IMR-90 (cell line): ENCODE measurements around the gene TRIM2. TPM values are rescaled to one million over a fixed set of nuclear protein-coding genes. Genes with fewer than 3 reads are reported as not detected.

ENCODE experiments used
- ATAC-seq: fragments of 200-7000 bp; cut with Tn5 transposase; 2 replicates; pipeline ENCODE4 v1.9.1; 2020; ENCODE audit warnings: low read depth, mild to moderate bottlenecking, moderate library complexity
- BruUV-seq: library from RNA; stranded (reverse); fragments of 400-500 nt; replicated peaks from 2 replicates; lab custom pipeline; 2021; lab: Mats Ljungman, UMichigan
- CTCF ChIA-PET: fragments of 300-600 bp; formaldehyde crosslinking; extraction: SDS; loops from one replicate; lab custom pipeline; 2021; ENCODE audit warnings: antibody characterized with exemption; lab: Yijun Ruan, JAX
- POLR2A ChIA-PET: fragments of 300-600 bp; sonication (Branson Sonifier 250); formaldehyde crosslinking; loops from one replicate; lab custom pipeline; 2022; ENCODE audit warnings: antibody characterized with exemption; ENCODE audit not compliant: unreplicated experiment; lab: Charles Lee
- DNase-seq: peaks from one replicate; pipeline ENCODE4 v3.0.0; 2013
- H2AFZ ChIP-seq: replicated peaks from 2 replicates; pipeline ENCODE3; 2013; ENCODE audit warnings: low read length, mild to moderate bottlenecking; ENCODE audit not compliant: poor library complexity
- H2AK5ac ChIP-seq: 2 replicates; pipeline ENCODE4 v1.6.1; 2013; ENCODE audit warnings: low read depth, low read length, inconsistent platforms
- H2AK9ac ChIP-seq: replicated peaks from 2 replicates; pipeline ENCODE3; 2013; ENCODE audit warnings: mild to moderate bottlenecking, low read depth, low read length, moderate library complexity; ENCODE audit not compliant: poor library complexity
- H2BK120ac ChIP-seq: 2 replicates; pipeline ENCODE4 v1.6.1; 2013; ENCODE audit warnings: low read depth, low read length, inconsistent platforms
- H2BK15ac ChIP-seq: 3 replicates; pipeline ENCODE4 v1.6.1; 2013; ENCODE audit warnings: low read depth, low read length, inconsistent platforms
- H2BK20ac ChIP-seq: 2 replicates; pipeline ENCODE4 v1.6.1; 2013; ENCODE audit warnings: low read depth, mild to moderate bottlenecking, inconsistent platforms, low read length, moderate library complexity
- H2BK5ac ChIP-seq: 2 replicates; pipeline ENCODE4 v1.6.1; 2013; ENCODE audit warnings: mild to moderate bottlenecking, low read depth, low read length, inconsistent platforms; ENCODE audit not compliant: poor library complexity, severe bottlenecking
- H3K14ac ChIP-seq: replicated peaks from 2 replicates; pipeline ENCODE4 v1.6.1; 2013; ENCODE audit warnings: low read depth, low read length, inconsistent platforms
- H3K18ac ChIP-seq: 2 replicates; pipeline ENCODE4 v1.6.1; 2013; ENCODE audit warnings: low read depth, low read length, control low read depth
- H3K23ac ChIP-seq: 2 replicates; pipeline ENCODE4 v1.6.1; 2013; ENCODE audit warnings: low read depth, low read length, inconsistent platforms
- H3K27ac ChIP-seq: 2 replicates; pipeline ENCODE4 v1.5.1; 2013; ENCODE audit warnings: mild to moderate bottlenecking, control low read depth, low read length; ENCODE audit not compliant: insufficient read depth
- H3K27me3 ChIP-seq: 2 replicates; pipeline ENCODE4 v1.6.1; 2013; ENCODE audit warnings: low read length; ENCODE audit not compliant: control insufficient read depth, insufficient read depth
- H3K36me3 ChIP-seq: 2 replicates; pipeline ENCODE4 v1.6.1; 2013; ENCODE audit warnings: low read length, mixed read lengths; ENCODE audit not compliant: control insufficient read depth, insufficient read depth
- H3K4ac ChIP-seq: 2 replicates; pipeline ENCODE4 v1.6.1; 2013; ENCODE audit warnings: low read depth, low read length, inconsistent platforms
- H3K4me1 ChIP-seq: 2 replicates; pipeline ENCODE4 v1.6.1; 2013; ENCODE audit warnings: low read length, mixed read lengths; ENCODE audit not compliant: control insufficient read depth, insufficient read depth
- H3K4me2 ChIP-seq: 2 replicates; pipeline ENCODE4 v1.6.1; 2013; ENCODE audit warnings: low read depth, mild to moderate bottlenecking, control low read depth, low read length, moderate library complexity
- H3K4me3 ChIP-seq: 2 replicates; pipeline ENCODE4 v1.5.1; 2013; ENCODE audit warnings: low read depth, mild to moderate bottlenecking, control low read depth, low read length, moderate library complexity; ENCODE audit not compliant: insufficient read depth
- H3K56ac ChIP-seq: 2 replicates; pipeline ENCODE4 v1.6.1; 2013; ENCODE audit warnings: low read length, inconsistent platforms; ENCODE audit not compliant: insufficient read depth; ENCODE audit errors: extremely low read depth
- H3K79me1 ChIP-seq, 2 experiments: 2 replicates each; pipeline ENCODE4 v1.6.1; 2013; ENCODE audit warnings: low read length in 2 of 2, inconsistent platforms in 1 of 2, low read depth in 1 of 2
- H3K9ac ChIP-seq: 2 replicates; pipeline ENCODE4 v1.6.1; 2013; ENCODE audit warnings: low read depth, low read length, control low read depth
- H3K9me1 ChIP-seq: 2 replicates; pipeline ENCODE4 v1.6.1; 2013; ENCODE audit warnings: low read length, inconsistent platforms; ENCODE audit not compliant: insufficient read depth
- H3K9me3 ChIP-seq: 2 replicates; pipeline ENCODE4 v1.6.1; 2013; ENCODE audit warnings: low read length; ENCODE audit not compliant: control insufficient read depth, insufficient read depth
- H4K20me1 ChIP-seq: 2 replicates; pipeline ENCODE4 v1.6.1; 2013; ENCODE audit warnings: low read length, inconsistent platforms; ENCODE audit not compliant: insufficient read depth
- H4K5ac ChIP-seq: 2 replicates; pipeline ENCODE4 v1.6.1; 2013; ENCODE audit warnings: mild to moderate bottlenecking, low read depth, low read length, control low read depth
- H4K8ac ChIP-seq, 2 experiments: 2 replicates each; pipeline ENCODE4 v1.6.1; 2013; ENCODE audit warnings: low read depth in 2 of 2, low read length in 2 of 2, control low read depth in 1 of 2, inconsistent platforms in 1 of 2
- H4K91ac ChIP-seq: 2 replicates; pipeline ENCODE4 v1.6.1; 2013; ENCODE audit warnings: low read depth, low read length, inconsistent platforms; ENCODE audit not compliant: insufficient read depth
- BHLHE40 ChIP-seq: fragments of 150-350 bp; IDR thresholded peaks from 2 replicates; pipeline ENCODE4 v1.6.1; 2016; ENCODE audit warnings: mild to moderate bottlenecking, low read depth, low read length
- SMC3 ChIP-seq: fragments of 150-350 bp; IDR thresholded peaks from 2 replicates; pipeline ENCODE4 v1.6.1; 2016; ENCODE audit warnings: low read depth, mild to moderate bottlenecking, antibody characterized with exemption, low read length, moderate library complexity
- WGBS, 2 experiments: methylation state at CpG; one replicate each; pipeline versions ENCODE4 v1.1.5 to v1.1.7; 2013; ENCODE audit warnings: missing lambda C conversion rate in 2 of 2; ENCODE audit not compliant: insufficient read length in 1 of 2; ENCODE audit errors: extremely low coverage in 2 of 2; 5-methylcytosine and 5-hydroxymethylcytosine counted together
- dilution Hi-C: fragments of 300-500 bp; cut with HindIII; formaldehyde crosslinking; loops from one replicate; pipeline ENCODE4 v1.14.3; 2018; ENCODE audit warnings: low sequenced_read_pairs; ENCODE audit not compliant: unreplicated experiment
- in situ Hi-C: fragments of 300-500 bp; cut with MboI; formaldehyde crosslinking; loops from 3 replicates; pipeline ENCODE4 v1.14.3; 2019; ENCODE audit warnings: low sequenced_read_pairs, inconsistent platforms, mixed read lengths
- intact Hi-C: fragments of 100-400 bp; cut with micrococcal nuclease; formaldehyde crosslinking; loops from 2 replicates; pipeline ENCODE4 v1.10.0; 2022
- polyA plus RNA-seq, 3 experiments: library from polyadenylated mRNA; depleted of rRNA; stranded (reverse); fragments of >200 nt; gene quantifications; 2 replicates each; pipeline ENCODE4 v1.2.3, GENCODE V29; 2012; ENCODE audit warnings: low replicate concordance in 1 of 3
- total RNA-seq: library from RNA; depleted of rRNA; stranded (reverse); fragments of >200 nt; gene quantifications from 2 replicates; pipeline ENCODE4 v1.2.3, GENCODE V29; 2012

TRIM2 gene
- total and polyA plus RNA-seq, 2 of the 4 experiments (the other 2 are of a cell fraction) = 16.0 to 64.2 TPM

- no peak overlapping the region for H3K4ac ChIP-seq
- no peak for TF ChIP-seq SMC3
- TF ChIP-seq BHLHE40 = no peak
- BruUV-seq = no TSS peak
- WGBS, 2 experiments = no CpG with 5 or more reads among the region's 5 CpGs
- no peak overlapping the region for H2AFZ ChIP-seq
- no peak overlapping the region for H3K14ac ChIP-seq
- no peak overlapping the region for H3K4me3 ChIP-seq
- no peaks in the 10 kb centered on the region for H4K20me1 ChIP-seq
- no peak for ATAC-seq
- dilution Hi-C loops (no loop called here), in situ Hi-C loops (no loop called here), intact Hi-C loops (no loop called here)
- no peaks in the 10 kb centered on the region for H3K9me1 ChIP-seq
- ChIA-PET CTCF (interaction anchor here (0.7 to 1.8 kb wide), 3 partner anchors 10 to 46 kb away, joined by 3 to 4 read pairs (median 4); no protein-coding TSS in a partner anchor), POLR2A (no interaction called here)
- no peak overlapping the region for H3K27ac ChIP-seq
- H2AK9ac ChIP-seq = no peak overlapping the region
- DNase-seq = no peak
- no peak overlapping the region for H3K23ac ChIP-seq
- no peak overlapping the region for H2AK5ac ChIP-seq
- H4K91ac ChIP-seq = no peak overlapping the region
- no peaks in the 10 kb centered on the region for H3K79me1 ChIP-seq
- peaks cover 4% of the 10 kb centered on the region for H3K4me1 ChIP-seq
- H4K8ac ChIP-seq = no peak overlapping the region
- H3K18ac ChIP-seq = no peak overlapping the region
- H2BK5ac ChIP-seq = no peak overlapping the region
- no peak overlapping the region for H3K4me2 ChIP-seq
- H2BK15ac ChIP-seq = no peak overlapping the region
- H4K5ac ChIP-seq = no peak overlapping the region
- H3K27me3 ChIP-seq = no peaks in the 10 kb centered on the region
- H3K56ac ChIP-seq = no peak overlapping the region
- H2BK20ac ChIP-seq = no peak overlapping the region
- H2BK120ac ChIP-seq = no peak overlapping the region
- H3K9ac ChIP-seq = no peak overlapping the region
- H3K36me3 ChIP-seq = no peaks in the 10 kb centered on the region
- no peaks in the 10 kb centered on the region for H3K9me3 ChIP-seq
These were observed 2.3 kb downstream of the TRIM2 start for GRCh38 chr4:153206534-153206933.
